Aorta (tissue), 5 donors: ENCODE measurements around the gene LY86. TPM values are rescaled to one million over a fixed set of nuclear protein-coding genes. Genes with fewer than 3 reads are reported as not detected.
"Not testable (repeated sequence)": the region's sequence is repeated elsewhere in the genome, so short reads cannot be mapped to it uniquely, and the experiment has no call there.

ENCODE experiments used
- ATAC-seq: fragments of 200-7000 bp; cut with Tn5 transposase; one replicate; pipeline ENCODE4 v1.9.1; 2022; ENCODE audit warnings: moderate library complexity; ENCODE audit not compliant: low FRiP score
- DNase-seq, 2 donors: peaks; one replicate each; pipeline ENCODE4 v3.0.0-alpha.2; 2020
- H3K27ac ChIP-seq, 2 donors: one replicate each; pipeline ENCODE4 v1.5.1; 2013; ENCODE audit warnings: low read length in 2 of 2, mild to moderate bottlenecking in 2 of 2, moderate library complexity in 2 of 2, control low read depth in 1 of 2, inconsistent platforms in 1 of 2, low read depth in 1 of 2
- H3K27me3 ChIP-seq, 2 donors: one replicate each; pipeline ENCODE4 v1.6.1; 2013; ENCODE audit warnings: control low read depth in 1 of 2, low read length in 1 of 2, mild to moderate bottlenecking in 1 of 2, moderate library complexity in 1 of 2; ENCODE audit not compliant: insufficient read depth in 2 of 2, control insufficient read depth in 1 of 2
- H3K36me3 ChIP-seq, 2 donors: one replicate each; pipeline ENCODE4 v1.6.1; 2013; ENCODE audit warnings: control low read depth in 1 of 2, low read length in 1 of 2, mild to moderate bottlenecking in 1 of 2; ENCODE audit not compliant: insufficient read depth in 2 of 2, control insufficient read depth in 1 of 2
- H3K4me1 ChIP-seq, 2 donors: one replicate each; pipeline ENCODE4 v1.6.1; 2013; ENCODE audit warnings: low read length in 2 of 2, control low read depth in 1 of 2, mild to moderate bottlenecking in 1 of 2, moderate library complexity in 1 of 2; ENCODE audit not compliant: insufficient read depth in 2 of 2, control insufficient read depth in 1 of 2
- H3K4me3 ChIP-seq, 2 donors: one replicate each; pipeline ENCODE4 v1.5.1; 2013; ENCODE audit warnings: low read length in 2 of 2, control low read depth in 1 of 2, mild to moderate bottlenecking in 1 of 2
- H3K9me3 ChIP-seq: one replicate; pipeline ENCODE4 v1.6.1; 2013; ENCODE audit warnings: mild to moderate bottlenecking, low read length; ENCODE audit not compliant: control insufficient read depth
- WGBS, 2 donors: extraction: QIAGEN DNeasy Blood & Tissue Kit; methylation state at CpG; one replicate each; pipeline ENCODE4 v1.1.7; 2013; 5-methylcytosine and 5-hydroxymethylcytosine counted together
- intact Hi-C, 2 donors: fragments of 100-400 bp; cut with DNase I; formaldehyde crosslinking; loops; one replicate each; pipeline versions ENCODE4 v1.14.2 to v1.15.0; 2022
- polyA plus RNA-seq, 2 donors: library from polyadenylated mRNA; stranded (reverse); fragments of 200-250 nt; gene quantifications; one replicate each; pipeline ENCODE4 v1.2.3, GENCODE V29; 2013
- total RNA-seq, 2 donors: library from RNA; stranded (reverse); fragmentation: NEBNext Ultra II Directional; extraction: Animal tissue kit (Norgen Biotek cat#: 25700); gene quantifications; one replicate each; pipeline ENCODE4 v1.2.1, GENCODE V29; 2021
- donor health status: healthy with polysubstance abuse.
- donor health status: Bipolar disorder and iron deficiency.
- donor health status: DM: no; HTN: no; CAD: no.
- donor health status: DM: no; HTN: no; CAD: no.
- donor health status: DM: yes; HTN: yes; CAD: no.

Gene LY86
- total and polyA plus RNA-seq, 4 donors = 2.6 to 10.5 (median 3.9) TPM

GRCh38 chr6:6610031-6610591 lies 21.6 kb downstream of the LY86 start:
- Histone ChIP-seq H3K9me3 (no peaks in the 10 kb centered on the region), H3K4me1 (no peaks in the 10 kb centered on the region), H3K27ac (no peak overlapping the region), H3K4me3 (no peak overlapping the region), H3K36me3 (no peaks in the 10 kb centered on the region), H3K27me3 (no peaks in the 10 kb centered on the region)
- DNase-seq = no peak
- intact Hi-C loops = no loop called here
- no peak for ATAC-seq
- WGBS, 2 donors = 95 to 97% methylated on average over 10 of the region's 10 CpGs

GRCh38 chr6:6611486-6611885 lies 23.0 kb downstream of the LY86 start:
- ATAC-seq (no peak), DNase-seq (no peak)
- Histone ChIP-seq H3K36me3 (no peaks in the 10 kb centered on the region), H3K9me3 (no peaks in the 10 kb centered on the region), H3K27ac (no peak overlapping the region), H3K27me3 (no peaks in the 10 kb centered on the region), H3K4me1 (no peaks in the 10 kb centered on the region), H3K4me3 (no peak overlapping the region)
- intact Hi-C loops = no loop called here
- 90 to 91% methylated on average over 12 of the region's 12 CpGs for WGBS, 2 donors

GRCh38 chr6:6612308-6612707 lies 23.8 kb downstream of the LY86 start:
- Histone ChIP-seq H3K36me3 (no peaks in the 10 kb centered on the region), H3K9me3 (no peaks in the 10 kb centered on the region), H3K27ac (no peak overlapping the region), H3K4me1 (no peaks in the 10 kb centered on the region), H3K27me3 (no peaks in the 10 kb centered on the region), H3K4me3 (no peak overlapping the region)
- intact Hi-C loops = no loop called here
- no peak for ATAC-seq
- no peak for DNase-seq
- WGBS, 2 donors = 94 to 95% methylated on average over 7 of the region's 7 CpGs

- H3K4me3 ChIP-seq, ATAC-seq, H3K27ac ChIP-seq, H3K36me3 ChIP-seq, H3K27me3 ChIP-seq, H3K4me1 ChIP-seq, intact Hi-C loops, H3K9me3 ChIP-seq: not testable (repeated sequence)
- WGBS, 2 donors = 97 to 99% methylated on average over 30 to 43 of the region's 43 CpGs
- DNase-seq = peak in 1 of 2 donors; percentile 74
These were observed 24.7 kb downstream of the LY86 start for GRCh38 chr6:6613103-6613718.

GRCh38 chr6:6614096-6614982 lies 25.8 kb downstream of the LY86 start:
- Histone ChIP-seq H3K4me1 (no peaks in the 10 kb centered on the region), H3K36me3 (no peaks in the 10 kb centered on the region), H3K9me3 (no peaks in the 10 kb centered on the region), H3K4me3 (no peak overlapping the region), H3K27me3 (no peaks in the 10 kb centered on the region), H3K27ac (no peak overlapping the region)
- intact Hi-C loops = no loop called here
- WGBS, 2 donors = 69 to 72% methylated on average over 27 of the region's 27 CpGs
- ATAC-seq (no peak), DNase-seq (no peak)

- intact Hi-C loops = no loop called here
- WGBS, 2 donors = 45 to 47% methylated on average over 5 of the region's 5 CpGs
- ATAC-seq = no peak
These were observed 26.4 kb downstream of the LY86 start for GRCh38 chr6:6614983-6615349.

GRCh38 chr6:6616656-6617055 lies 28.1 kb downstream of the LY86 start:
- Histone ChIP-seq H3K36me3 (no peaks in the 10 kb centered on the region), H3K4me1 (no peaks in the 10 kb centered on the region), H3K4me3 (no peak overlapping the region), H3K9me3 (no peaks in the 10 kb centered on the region), H3K27me3 (no peaks in the 10 kb centered on the region), H3K27ac (no peak overlapping the region)
- WGBS, 2 donors = 90 to 94% methylated on average over 7 of the region's 7 CpGs
- intact Hi-C loops = no loop called here
- DNase-seq = no peak
- no peak for ATAC-seq

More at GRCh38 chr6:6614983-6615349, 26.4 kb downstream of the LY86 start:
- no peak overlapping the region for H3K4me3 ChIP-seq
- no peak for DNase-seq
- no peaks in the 10 kb centered on the region for H3K4me1 ChIP-seq
- H3K27ac ChIP-seq = no peak overlapping the region
- H3K36me3 ChIP-seq = no peaks in the 10 kb centered on the region
- no peaks in the 10 kb centered on the region for H3K9me3 ChIP-seq
- no peaks in the 10 kb centered on the region for H3K27me3 ChIP-seq

- ATAC-seq (no peak), DNase-seq (no peak)
These were observed 30.7 kb downstream of the LY86 start for GRCh38 chr6:6619021-6619794.

More at GRCh38 chr6:6619021-6619794, 30.7 kb downstream of the LY86 start:
- Histone ChIP-seq H3K9me3 (no peaks in the 10 kb centered on the region), H3K4me3 (no peak overlapping the region), H3K27ac (no peak overlapping the region), H3K36me3 (no peaks in the 10 kb centered on the region), H3K4me1 (no peaks in the 10 kb centered on the region), H3K27me3 (peaks cover 0 to 2% of the 10 kb centered on the region in 2 donors)
- 70 to 72% methylated on average over 8 of the region's 8 CpGs for WGBS, 2 donors
- intact Hi-C loops = no loop called here
